Inferior parietal cortex (tissue), 1 donor: ENCODE measurements around the gene CTSS.
"Not testable (repeated sequence)": the region's sequence is repeated elsewhere in the genome, so short reads cannot be mapped to it uniquely, and the experiment has no call there.

Source experiments
- DNase-seq: peaks from one replicate; pipeline ENCODE4 v3.0.0-alpha.2; 2016; ENCODE audit errors: extremely low spot score

CTSS gene

DNA sequence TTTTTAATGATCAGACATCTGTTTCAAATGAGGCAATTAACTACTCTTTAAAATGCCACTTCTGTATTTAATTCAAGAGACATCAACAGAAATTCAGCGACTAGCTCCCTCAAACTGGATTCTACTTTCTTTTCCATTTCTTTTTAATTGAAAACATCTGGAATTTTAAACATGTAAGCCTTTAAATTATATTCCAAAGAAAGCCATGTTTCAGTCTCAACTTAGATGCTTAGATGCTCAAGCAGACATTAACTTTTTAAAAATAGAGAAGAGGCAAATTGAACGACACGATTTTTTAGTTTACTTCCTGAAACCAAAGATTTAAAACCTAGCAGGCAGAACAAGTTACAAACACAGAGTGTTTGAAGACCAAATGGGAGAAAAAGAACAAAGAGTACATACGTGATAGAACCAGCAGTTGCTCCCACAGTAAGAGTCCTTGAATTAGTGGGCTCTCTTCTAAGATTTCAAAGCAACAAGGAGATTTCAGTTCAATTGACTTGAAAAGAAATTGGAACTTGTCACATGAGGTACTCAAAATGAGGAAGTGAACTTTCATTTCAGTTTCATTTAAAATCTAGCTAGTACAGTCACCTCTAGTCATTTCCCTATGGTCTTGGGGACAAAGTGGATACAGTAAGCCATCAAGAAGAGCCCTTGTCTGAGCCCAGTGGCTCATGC is at the start of gene CTSS:
Gene CTSS, minus strand, starts transcription at position 483 of the 681 bp plus-strand sequence. CDS start 1,015 bp downstream, outside the sequence.
- peak; percentile 15 for DNase-seq

DNA sequence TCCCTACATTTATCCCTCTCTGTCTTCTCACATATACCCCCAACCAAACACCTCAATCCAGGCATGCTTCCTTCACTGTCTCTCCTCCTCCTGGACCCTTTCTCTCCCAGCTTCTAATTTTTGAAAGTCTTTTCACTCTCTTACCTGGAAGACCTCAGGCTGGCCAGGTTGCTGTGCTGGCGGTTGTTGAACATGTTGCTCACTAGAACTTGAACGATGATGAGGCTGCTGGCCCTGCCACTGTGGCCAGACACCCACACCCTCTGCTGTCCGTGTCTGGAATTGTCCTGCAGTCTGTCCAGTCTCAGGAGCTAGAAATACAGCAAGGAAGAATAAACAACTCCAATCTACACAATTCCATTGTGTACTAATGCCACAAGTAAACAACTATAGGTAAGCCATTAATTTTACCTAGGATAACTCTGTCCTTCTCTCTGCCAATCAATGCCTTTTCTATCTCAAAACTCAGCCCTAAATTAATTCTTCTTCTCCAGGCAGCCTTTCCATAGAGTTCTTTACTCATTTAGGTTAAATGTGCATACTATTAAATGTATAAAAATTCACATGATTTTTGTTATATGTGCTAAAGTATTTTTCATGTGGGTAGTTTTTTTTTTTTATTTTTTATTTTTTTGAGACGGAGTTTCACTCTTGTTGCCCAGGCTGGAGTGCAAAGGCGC is 47.6 kb upstream of the CTSS start:
- DNase-seq: no peak

DNA sequence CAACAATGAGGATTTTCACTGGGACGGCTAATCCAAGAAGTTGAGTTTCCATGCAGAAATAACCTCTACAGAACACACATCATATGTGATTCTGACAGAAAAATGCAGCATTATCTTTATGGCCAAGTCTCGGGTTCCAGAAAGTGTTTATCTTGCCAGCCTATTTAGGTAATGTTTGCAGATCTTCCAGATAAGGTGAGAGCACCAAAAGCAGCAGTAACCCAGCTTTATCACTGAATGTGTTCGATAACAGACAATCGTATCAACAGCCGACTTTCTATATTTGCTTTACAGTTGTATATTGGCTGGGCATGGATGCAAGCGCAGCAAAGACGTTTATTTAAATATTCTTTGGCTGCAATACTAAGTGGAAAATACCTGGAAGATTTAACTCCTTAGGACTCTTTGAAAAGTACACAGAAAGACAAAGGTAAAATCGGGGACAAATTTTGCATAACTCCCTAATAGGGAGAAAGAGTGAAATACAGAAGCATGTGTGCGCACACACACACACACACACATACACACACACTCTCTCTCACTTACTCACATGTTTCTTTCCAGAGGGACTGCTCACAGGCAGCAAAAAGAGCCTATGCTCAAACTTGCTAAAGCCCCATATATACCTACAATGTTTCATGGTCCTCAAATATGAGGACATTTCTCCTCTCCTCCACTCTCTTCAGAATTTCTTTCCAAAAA is 45.5 kb upstream of the CTSS start:
- no peak for DNase-seq

DNA sequence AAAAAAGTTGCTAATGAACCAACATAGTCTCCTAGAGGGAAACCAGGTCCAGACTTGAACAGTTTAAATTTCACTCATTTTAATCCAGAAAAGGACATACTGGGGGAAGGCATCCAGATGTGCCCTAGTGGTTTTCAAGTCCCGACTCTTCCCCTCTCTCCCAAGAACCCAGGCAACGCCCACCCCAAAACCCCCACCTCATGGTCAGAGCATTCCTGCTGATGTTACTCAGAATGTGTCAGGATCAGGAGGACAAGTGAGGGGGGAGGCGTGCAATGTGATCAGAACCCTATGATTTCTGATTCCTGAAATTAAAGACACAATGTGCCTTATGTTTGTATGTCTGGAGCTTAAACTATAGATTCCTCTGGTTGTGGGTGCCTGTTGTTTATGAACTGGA is 44.1 kb upstream of the CTSS start:
- DNase-seq: no peak

DNA sequence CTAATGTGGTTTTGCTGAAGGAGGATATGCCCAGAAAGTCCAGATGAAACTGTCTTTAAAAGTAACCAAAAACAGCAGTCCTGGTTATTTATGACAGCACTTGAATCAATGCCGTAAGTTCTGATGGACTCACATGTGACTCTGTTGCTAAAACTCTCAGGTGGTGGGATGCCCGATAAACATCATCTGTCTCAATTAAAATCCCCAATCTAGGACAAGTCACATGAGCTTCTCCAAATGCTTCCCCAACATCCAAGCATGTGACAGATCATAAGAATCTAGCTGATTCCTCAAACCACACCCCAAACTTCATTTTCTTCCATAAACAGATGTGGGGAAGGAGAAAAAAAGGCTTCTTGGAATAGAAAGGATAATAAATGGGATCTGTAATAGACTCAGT is 43.3 kb upstream of the CTSS start:
- DNase-seq: peak; percentile 11

DNA sequence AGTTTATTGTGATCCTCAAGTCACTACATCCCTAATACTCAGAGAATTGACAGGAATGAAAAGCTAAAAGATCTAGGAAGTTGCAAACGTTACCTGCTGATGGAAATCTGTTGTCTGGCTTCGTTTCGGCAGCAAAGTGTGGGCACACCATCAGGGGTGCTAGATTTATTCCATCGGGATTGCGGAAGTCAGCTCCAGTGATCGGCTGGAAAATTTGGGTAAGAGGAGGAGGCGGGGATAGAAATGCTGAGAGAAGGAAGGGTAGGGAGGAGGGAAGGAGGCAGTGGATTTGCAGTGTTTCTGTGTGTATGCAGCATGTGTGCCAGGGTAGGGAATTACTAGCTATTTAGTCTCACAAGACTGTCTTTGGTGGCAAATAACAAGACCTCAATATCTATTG is 42.5 kb upstream of the CTSS start, which contains the start of gene CTSK:
Gene CTSK, minus strand, starts transcription at position 140 of the 400 bp plus-strand sequence. CDS start 1,455 bp downstream, outside the sequence.
- peak; percentile 15 for DNase-seq

DNA sequence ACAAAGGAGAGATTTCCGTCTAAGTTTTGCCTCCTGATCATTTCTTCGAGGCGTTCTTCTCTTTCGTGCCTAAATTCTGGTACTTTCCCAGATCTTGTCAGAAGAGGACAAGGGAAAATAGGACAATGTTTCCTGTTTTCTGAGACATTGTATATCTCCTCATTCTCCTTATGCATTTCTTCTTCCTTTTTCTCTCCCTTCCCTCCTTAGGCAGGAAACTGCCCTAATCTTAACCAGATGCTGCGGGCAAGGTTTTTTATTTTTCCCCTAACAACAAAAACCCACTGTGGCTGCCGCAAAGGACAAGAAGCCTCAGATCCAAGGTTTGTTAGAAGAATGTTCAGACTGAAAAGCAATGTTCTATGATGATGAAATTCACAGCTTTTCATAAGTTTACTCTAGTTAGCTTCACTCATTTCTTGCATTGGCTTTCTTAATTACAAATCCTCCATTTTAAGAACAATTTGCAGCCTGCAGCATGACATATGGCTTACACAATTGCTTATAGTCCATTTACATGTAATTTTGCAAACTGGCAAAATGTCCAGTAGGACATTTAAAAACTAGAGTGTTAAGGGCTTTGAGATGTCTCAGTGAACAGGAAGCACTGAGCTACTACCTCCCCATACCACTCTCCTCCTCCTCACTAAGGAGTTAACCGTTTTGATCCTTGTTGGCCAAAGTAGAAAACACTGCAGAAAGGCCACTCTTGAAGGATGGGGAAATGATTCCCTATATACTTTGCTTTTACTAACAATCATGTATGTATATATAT is 41.9 kb upstream of the CTSS start:
- DNase-seq: peak; percentile 22

DNA sequence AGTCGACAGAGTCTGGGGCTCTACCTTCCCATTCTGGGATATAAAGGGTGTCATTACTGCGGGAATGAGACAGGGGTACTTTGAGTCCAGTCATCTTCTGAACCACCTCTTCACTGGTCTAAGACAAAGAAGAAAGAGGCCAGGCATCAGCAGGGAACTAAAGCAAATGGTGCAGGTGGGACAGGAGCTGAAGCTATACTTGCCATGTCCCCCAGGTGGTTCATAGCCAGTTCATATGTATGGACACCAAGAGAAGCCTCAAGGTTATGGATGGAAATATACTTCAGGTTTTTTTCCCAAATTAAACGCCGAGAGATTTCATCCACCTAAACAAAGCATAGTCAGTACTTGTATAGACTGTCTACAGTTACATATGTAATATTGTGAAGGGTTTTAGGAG is 40.3 kb upstream of the CTSS start:
- no peak for DNase-seq

DNA sequence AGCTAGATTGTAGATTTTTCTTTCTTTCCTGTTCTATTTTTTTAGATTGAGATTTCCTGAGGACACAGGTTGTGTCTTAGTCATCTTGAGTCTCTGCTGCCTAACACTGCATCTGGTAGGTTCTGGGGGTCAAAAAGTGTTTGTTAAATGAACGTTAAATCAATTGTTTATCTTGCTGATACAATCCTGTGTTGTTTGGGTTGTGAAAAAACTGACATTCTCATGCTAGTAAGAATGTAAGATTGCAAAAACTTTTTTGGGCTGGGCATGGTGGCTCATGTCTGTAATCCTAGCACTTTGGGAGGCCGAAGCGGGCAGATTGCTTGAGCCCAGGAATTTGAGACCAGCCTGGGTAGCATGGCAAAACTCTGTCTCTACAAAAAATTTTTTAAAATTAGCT is 39.1 kb upstream of the CTSS start:
- DNase-seq: no peak

DNA sequence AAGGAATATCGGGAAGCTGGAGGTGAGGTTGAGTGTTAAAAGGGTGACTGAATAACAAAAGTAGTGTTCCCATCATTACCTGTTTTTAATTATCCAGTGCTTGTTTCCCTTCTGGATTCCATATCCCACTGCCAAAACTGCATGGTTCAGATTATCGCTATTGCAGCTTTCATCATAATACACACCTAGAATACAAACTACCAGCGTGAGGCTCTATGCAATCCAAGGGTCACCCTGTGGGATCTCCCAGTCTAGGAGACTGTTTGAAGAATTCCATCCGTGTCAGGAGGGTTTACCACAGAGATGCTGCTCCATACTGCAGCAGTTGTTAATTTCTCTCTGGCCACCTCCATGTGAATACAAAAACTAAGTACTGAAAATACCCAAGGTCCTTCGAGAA is 33.5 kb upstream of the CTSS start:
- DNase-seq: no peak

DNA sequence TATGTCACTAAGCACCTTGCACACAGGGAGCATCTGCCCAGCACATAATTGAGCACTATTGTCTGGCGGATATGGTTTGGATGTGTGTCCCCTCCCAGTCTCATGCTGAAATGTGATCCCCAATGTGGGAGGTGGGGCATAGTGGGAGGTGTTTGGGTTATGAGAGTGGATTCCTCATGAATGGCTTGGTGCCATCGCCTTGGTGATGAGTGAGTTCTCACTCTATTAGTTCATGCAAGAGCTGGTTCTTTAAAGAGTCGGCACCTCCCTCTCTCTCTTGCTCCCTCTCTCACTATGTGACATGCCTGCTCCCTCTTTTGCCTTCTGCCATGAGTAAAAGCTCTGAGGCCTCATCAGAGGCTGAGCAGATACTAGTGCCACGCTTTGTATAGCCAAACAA is 32.9 kb upstream of the CTSS start:
- no peak for DNase-seq

DNA sequence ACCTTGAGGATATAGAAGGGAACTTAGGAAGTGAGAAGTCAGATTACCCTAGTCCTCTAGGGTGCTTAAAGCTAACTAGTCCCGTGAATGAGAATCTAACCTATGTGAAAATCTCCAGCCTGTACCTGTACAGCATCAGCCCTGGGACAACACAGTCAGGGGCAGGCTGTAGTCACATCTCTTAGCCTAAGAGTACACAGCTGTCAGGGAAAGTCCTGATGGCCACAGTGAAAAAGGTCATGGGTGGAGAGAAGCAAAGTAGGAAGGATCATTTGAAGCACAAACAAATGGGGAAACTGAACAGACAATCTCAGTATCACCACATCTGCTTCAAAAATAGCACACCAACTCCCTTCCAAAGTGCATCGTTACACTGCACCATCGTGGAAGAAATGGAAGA is 30.8 kb upstream of the CTSS start:
- no peak for DNase-seq

DNA sequence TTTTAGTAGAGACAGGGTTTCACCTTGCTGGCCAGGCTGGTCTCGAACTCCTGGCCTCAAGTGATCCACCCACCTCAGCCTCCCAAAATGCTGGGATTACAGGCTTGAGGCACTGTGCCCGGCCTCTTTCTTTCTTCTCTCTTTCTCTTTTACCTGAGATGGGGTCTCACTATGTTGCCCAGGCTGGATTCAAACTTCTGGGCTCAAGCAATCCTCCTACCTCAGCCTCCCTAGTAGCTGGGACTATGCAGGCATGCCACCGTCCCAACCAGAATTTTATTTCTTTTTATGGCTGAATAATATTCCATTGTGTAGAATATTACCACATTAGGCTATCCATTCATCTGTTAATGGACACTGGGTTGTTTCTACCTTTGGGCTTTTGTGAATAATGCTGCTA is 28.2 kb upstream of the CTSS start:
- DNase-seq: not testable (repeated sequence)

DNA sequence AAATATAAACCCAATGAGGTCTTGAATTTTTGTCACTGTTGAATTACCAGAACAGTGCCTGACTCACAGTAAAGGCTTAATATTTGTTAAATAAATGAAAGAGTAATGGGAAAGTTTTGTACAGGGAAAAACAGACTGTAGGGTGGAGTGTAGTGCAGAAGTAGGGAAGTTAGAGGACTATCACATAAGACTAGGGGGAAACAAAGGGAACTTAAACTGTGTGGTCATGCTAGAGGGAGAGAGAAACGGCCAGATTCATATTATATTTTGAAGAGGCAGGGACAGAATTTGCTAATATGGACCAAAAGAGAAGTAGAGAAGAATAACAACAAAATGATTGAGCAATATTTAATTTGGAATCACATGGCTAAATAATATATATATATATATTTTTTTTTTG is 27.6 kb upstream of the CTSS start:
- DNase-seq: no peak

DNA sequence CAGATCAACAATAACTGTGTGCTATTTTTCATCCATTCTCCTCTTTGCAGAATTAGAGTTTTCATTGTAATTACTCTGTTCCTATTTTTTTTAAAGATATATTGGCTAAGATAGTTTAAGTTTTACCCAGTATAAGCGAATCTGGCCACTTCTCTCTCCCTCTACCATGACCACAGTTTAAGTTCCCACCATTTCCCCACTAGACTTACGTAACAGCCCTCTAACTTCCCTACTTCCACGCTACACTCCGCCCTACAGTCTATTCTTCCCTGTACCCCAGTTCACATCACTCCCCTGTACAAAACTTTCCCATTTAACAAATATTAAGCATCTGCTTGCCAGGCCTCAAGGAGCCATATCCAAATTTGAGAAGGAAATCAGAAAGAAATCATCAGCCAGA is 26.0 kb upstream of the CTSS start:
- no peak for DNase-seq

DNA sequence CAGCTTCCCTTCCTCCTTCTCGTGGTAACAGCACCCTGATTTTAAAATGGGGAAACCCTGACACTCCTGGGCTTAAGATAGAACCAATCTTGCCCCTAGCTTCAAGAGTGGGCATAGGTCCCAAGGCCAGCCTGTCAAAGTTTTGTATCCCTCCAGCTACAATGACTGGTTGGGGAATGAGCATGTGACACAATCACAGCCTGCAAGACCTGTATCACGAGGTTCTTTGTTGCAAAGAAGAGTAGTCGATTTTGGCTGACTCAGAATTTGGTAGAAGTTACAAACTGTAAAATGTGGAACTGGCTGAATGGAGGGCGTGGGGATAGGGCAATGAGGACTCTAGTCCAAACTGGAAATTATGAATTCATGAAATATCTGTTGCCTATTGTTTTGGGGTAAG is 23.8 kb upstream of the CTSS start:
- no peak for DNase-seq

DNA sequence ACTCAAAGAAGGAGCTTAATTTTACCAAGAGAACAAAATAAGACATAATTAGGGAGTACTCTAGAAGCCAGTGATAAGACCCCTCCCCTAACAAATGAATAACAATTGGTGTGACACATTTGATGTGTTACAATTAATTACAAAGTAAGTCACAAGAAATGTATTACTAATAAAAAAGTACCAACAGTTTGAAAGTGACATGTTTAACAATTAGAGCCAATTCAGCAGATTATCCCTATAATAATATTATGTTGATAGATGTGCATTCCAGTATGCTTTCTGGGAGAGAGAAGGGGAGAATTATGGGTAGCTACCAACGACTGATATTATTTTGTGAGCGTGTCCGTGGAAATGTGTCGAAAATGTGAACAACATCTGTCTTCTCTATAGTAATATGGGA is 23.4 kb upstream of the CTSS start:
- DNase-seq: no peak

DNA sequence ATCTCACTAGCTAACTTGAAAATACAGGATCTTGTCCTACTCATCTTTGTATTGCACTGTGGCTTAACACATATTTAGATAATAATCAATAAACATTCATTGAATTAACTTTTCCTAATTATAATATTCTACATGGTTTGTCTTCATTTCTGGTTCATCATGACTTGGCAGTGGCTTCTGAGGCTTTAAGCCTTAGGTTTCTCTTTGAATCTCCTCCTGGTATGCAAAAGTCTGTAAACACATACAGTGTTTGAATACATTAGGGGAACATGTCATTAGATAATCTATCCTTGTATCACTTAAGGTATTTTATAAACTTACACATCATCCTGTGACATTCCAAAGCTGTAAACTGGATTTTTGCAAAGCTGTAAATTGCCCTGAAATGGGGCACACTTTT is 21.9 kb upstream of the CTSS start:
- no peak for DNase-seq

DNA sequence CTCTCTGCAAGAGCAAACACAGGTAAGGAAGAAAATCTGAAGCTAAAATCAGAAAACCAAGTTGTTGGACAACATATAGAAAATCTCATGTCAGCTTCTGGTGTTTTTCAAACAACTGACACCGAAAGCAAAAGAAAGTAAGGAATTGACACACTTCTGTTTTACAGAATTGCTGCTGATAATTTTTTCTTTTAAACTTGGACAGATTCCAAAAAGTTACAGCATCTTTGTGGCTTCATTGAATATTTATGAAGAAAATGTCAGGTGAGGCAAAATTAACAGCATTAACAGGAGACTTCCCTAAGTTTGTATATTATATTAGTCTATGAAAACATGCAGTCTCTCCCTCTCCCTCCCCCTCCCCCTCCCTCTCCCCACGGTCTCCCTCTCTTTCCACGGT is 14.9 kb upstream of the CTSS start:
- DNase-seq: no peak

DNA sequence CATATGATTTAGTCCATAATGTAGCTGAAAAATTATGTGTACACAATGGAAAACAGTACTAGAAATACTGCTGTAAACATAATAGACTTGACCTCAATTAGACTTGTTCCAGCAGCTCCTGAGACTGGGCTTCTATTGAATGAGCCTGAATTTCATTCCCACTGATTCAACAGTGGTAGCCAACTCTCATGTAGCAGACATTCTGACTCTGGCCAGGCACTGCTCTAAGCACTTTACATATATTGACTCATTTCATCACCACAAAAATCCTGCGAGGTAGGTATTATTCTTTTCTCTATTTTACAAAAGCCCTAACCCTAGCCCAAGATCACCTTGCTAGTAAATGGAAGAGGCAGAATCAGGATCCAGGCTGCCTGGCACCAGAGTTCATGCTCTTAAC is 12.8 kb upstream of the CTSS start:
- no peak for DNase-seq

DNA sequence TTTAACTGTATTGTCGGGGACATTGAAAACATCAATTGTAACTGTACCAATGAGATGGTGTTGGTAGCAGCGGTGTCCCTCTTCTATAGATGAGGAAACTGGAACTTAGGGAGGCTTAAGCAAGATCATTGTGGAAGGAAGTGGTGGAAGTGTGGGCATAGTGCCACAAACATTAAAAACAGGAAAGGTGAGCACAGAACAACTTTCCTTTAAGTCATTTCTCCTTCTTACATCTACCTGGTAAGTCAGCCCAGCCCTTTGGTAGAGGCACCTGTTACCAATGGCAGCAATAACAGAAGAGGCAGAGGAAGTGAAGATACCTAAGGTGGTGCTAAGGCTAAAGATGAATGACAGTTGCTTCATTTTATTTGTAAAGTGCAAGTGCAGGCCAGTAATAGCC is 12.0 kb upstream of the CTSS start:
- DNase-seq: no peak

DNA sequence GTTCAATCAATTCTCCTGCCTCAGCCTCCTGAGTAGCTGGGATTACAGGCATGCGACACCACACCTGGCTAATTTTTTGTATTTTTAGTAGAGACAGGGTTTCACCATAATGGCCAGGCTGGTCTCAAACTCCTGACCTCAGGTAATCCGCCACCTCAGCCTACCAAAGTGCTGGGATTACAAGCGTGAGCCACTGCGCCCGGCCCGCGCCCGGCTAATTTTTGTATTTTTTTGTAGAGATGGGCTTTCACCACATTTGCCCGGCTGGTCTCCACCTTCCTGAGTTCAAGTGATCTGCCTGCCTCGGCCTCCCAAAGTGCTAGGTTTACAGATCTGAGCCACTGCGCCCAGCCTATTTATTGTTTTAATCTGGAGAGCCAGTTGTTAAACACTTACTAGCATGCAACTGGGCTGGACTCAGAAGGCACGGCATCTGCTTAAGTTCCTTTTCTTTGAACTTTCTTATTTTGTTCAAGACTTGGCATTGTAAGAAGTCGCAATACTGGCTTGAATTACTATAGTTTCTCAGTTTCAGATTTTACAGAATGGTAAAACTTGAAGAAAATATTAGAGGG is 10.4 kb upstream of the CTSS start:
- not testable (repeated sequence) for DNase-seq
